ENCODE data around the gene PSG6.
"Not testable (repeated sequence)": the region's sequence is repeated elsewhere in the genome, so short reads cannot be mapped to it uniquely, and the experiment has no call there.

GRCh38 chr19:42899674-42900073, 18.0 kb downstream of the PSG6 start:
- TF ChIP-seq, protein P1, sequence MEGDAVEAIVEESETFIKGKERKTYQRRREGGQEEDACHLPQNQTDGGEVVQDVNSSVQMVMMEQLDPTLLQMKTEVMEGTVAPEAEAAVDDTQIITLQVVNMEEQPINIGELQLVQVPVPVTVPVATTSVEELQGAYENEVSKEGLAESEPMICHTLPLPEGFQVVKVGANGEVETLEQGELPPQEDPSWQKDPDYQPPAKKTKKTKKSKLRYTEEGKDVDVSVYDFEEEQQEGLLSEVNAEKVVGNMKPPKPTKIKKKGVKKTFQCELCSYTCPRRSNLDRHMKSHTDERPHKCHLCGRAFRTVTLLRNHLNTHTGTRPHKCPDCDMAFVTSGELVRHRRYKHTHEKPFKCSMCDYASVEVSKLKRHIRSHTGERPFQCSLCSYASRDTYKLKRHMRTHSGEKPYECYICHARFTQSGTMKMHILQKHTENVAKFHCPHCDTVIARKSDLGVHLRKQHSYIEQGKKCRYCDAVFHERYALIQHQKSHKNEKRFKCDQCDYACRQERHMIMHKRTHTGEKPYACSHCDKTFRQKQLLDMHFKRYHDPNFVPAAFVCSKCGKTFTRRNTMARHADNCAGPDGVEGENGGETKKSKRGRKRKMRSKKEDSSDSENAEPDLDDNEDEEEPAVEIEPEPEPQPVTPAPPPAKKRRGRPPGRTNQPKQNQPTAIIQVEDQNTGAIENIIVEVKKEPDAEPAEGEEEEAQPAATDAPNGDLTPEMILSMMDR (IDR thresholded peaks at IDR 0.05): not testable (repeated sequence)
- TF ChIP-seq POLR2A (IDR thresholded peaks at IDR 0.05): not testable (repeated sequence)

Measured in lower leg skin (tissue), 3 donors.